H1 (cell line): ENCODE data around the gene CCDC192. TPM values are rescaled to one million over a fixed set of nuclear protein-coding genes. Genes with fewer than 3 reads are reported as not detected.

ENCODE experiments used
- E2F6 ChIP-seq: IDR thresholded peaks from 2 replicates; pipeline ENCODE4 v1.6.1; 2012; ENCODE audit warnings: inconsistent platforms
- GTF2F1 ChIP-seq: IDR thresholded peaks from 2 replicates; pipeline ENCODE4 v1.6.1; 2012; ENCODE audit warnings: low read depth, low read length, improper control_type of control experiment, borderline replicate concordance
- KDM1A ChIP-seq: fragments of 200-600, 300-600 bp; sonication (generic); IDR thresholded peaks from 2 replicates; pipeline ENCODE4 v1.7.1; 2016; ENCODE audit warnings: mild to moderate bottlenecking, low read length, borderline replicate concordance
- NANOG ChIP-seq: IDR thresholded peaks from 2 replicates; pipeline ENCODE4 v1.6.1; 2011; ENCODE audit warnings: low read length, low read depth, mild to moderate bottlenecking, inconsistent platforms; ENCODE audit not compliant: insufficient read depth, poor library complexity, severe bottlenecking
- SRF ChIP-seq: IDR thresholded peaks from 2 replicates; pipeline ENCODE4 v1.6.1; 2011; ENCODE audit warnings: mild to moderate bottlenecking, low read depth, low read length, moderate library complexity
- TAF7 ChIP-seq: optimal IDR thresholded peaks from 2 replicates; pipeline ENCODE3; 2011; ENCODE audit warnings: low read depth, mild to moderate bottlenecking, inconsistent platforms, low read length, moderate library complexity, borderline replicate concordance
- TCF12 ChIP-seq: IDR thresholded peaks from 2 replicates; pipeline ENCODE4 v1.6.1; 2011; ENCODE audit warnings: low read depth, mild to moderate bottlenecking, low read length
- USF2 ChIP-seq: IDR thresholded peaks from 2 replicates; pipeline ENCODE4 v1.6.1; 2011; ENCODE audit warnings: low read length, improper control_type of control experiment
- polyA plus RNA-seq, 7 experiments: library from polyadenylated mRNA; depleted of rRNA in 3 of 7; stranded (reverse) in 5 of 7; unstranded in 2 of 7; fragments of >200 nt in 5 of 7; fragments of 200-250 nt in 2 of 7; gene quantifications; 1 replicate in 5 of 7; 2 replicates in 1 of 7; 4 replicates in 1 of 7; pipeline versions ENCODE4 v1.2.1 to v1.2.3, GENCODE V29; 2011 to 2013; ENCODE audit warnings: missing spikeins in 2 of 7, mixed read lengths in 2 of 7
- total RNA-seq: library from RNA; stranded (reverse); fragmentation: NEBNext Ultra II Directional; extraction: Animal tissue kit (Norgen Biotek cat#: 25700); gene quantifications from 2 replicates; pipeline ENCODE4 v1.2.1, GENCODE V29; 2021

The CCDC192 gene
- total and polyA plus RNA-seq, 2 of the 8 experiments (the other 6 are each of a cell fraction or from before 2014, with no cell fraction given), result 0.61 TPM; not detected in 1

GRCh38 chr5:127898551-127899213 is 195.5 kb downstream of the CCDC192 start (continued):
- TF ChIP-seq USF2 (no peak), GTF2F1 (no peak), TAF7 (no peak), NANOG (no peak), TCF12 (no peak), KDM1A (no peak), SRF (no peak), E2F6 (no peak)
